DND-41 (cell line): ENCODE measurements around the gene DNHD1.

Experiments used
- ATAC-seq: fragments of 200-7000 bp; cut with Tn5 transposase; 3 replicates; pipeline ENCODE4 v1.9.1; 2021; ENCODE audit warnings: low read depth; ENCODE audit not compliant: insufficient read depth
- DNase-seq: peaks from one replicate; pipeline ENCODE4 v3.0.0-alpha.2; 2020
- H2AFZ ChIP-seq: 2 replicates; pipeline ENCODE4 v1.6.0; 2012; ENCODE audit warnings: low read depth, low read length
- H3K27ac ChIP-seq: 2 replicates; pipeline ENCODE4 v1.5.1; 2012; ENCODE audit warnings: low read length, inconsistent platforms
- H3K27me3 ChIP-seq: fragments of 200-600 bp; sonication (generic); 2 replicates; pipeline ENCODE4 v1.6.0; 2012; ENCODE audit warnings: low read length, mild to moderate bottlenecking, inconsistent platforms; ENCODE audit not compliant: insufficient read depth, poor library complexity
- H3K36me3 ChIP-seq: 2 replicates; pipeline ENCODE4 v1.5.1; 2012; ENCODE audit warnings: low read length, inconsistent platforms; ENCODE audit not compliant: insufficient read depth
- H3K4me1 ChIP-seq: 2 replicates; pipeline ENCODE4 v1.5.1; 2012; ENCODE audit warnings: mild to moderate bottlenecking, low read length; ENCODE audit not compliant: insufficient read depth
- H3K4me2 ChIP-seq: 2 replicates; pipeline ENCODE4 v1.6.0; 2012; ENCODE audit warnings: mild to moderate bottlenecking, moderate library complexity, low read length, inconsistent platforms; ENCODE audit not compliant: insufficient read depth
- H3K4me3 ChIP-seq, 2 experiments: fragments of 200-600 bp in 1 of 2; shearing (Covaris generic) in 1 of 2; 2 replicates each; pipeline ENCODE4 v1.5.1; 2012 to 2016; ENCODE audit warnings: inconsistent platforms in 2 of 2, low read length in 2 of 2, mild to moderate bottlenecking in 2 of 2, low read depth in 1 of 2, moderate library complexity in 1 of 2
- H3K79me2 ChIP-seq: 2 replicates; pipeline ENCODE4 v1.6.0; 2012; ENCODE audit warnings: low read length, inconsistent platforms; ENCODE audit not compliant: insufficient read depth
- H3K9ac ChIP-seq: 2 replicates; pipeline ENCODE4 v1.6.0; 2012; ENCODE audit warnings: low read depth, mild to moderate bottlenecking, inconsistent platforms, low read length, moderate library complexity
- H3K9me3 ChIP-seq: 2 replicates; pipeline ENCODE4 v1.5.1; 2012; ENCODE audit warnings: low read length, moderate library complexity, mild to moderate bottlenecking, inconsistent platforms; ENCODE audit not compliant: insufficient read depth, severe bottlenecking
- H4K20me1 ChIP-seq: 2 replicates; pipeline ENCODE4 v1.6.0; 2012; ENCODE audit warnings: low read length; ENCODE audit not compliant: insufficient read depth
- EZH2 ChIP-seq: IDR thresholded peaks from 3 replicates; pipeline ENCODE4 v1.6.1; 2012; ENCODE audit warnings: borderline replicate concordance, low read depth, mild to moderate bottlenecking, moderate library complexity, low read length, inconsistent platforms; ENCODE audit not compliant: severe bottlenecking
- TF ChIP-seq, protein P1 (sequence below): IDR thresholded peaks from 2 replicates; pipeline ENCODE4 v1.5.1; 2012; ENCODE audit warnings: borderline replicate concordance, low read length, moderate library complexity, mild to moderate bottlenecking; ENCODE audit not compliant: poor library complexity, severe bottlenecking; ENCODE audit errors: extremely low read depth

Gene DNHD1

DNA sequence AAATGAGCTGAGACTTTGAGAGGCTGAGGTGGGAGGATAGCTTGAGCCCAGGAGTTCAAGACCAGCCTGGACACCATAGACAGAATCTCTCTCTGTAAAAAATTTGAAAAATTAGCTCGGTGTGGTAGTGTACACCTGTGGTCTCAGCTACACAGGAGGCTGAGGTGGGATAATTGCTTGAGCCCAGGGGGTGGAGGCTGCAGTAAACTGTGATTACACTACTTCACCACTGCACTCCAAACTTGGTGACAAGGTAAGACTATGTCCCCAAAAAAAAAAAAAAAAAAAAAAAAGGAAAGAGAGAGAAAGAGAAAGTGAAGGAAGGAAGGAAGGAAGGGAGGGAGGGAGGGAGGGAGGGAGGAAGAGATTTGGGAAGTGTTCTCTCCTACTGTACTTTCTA is 81.1 kb downstream of the DNHD1 start:
- DNase-seq (no peak), ATAC-seq (no peak)
- Histone ChIP-seq H3K79me2 (no peaks in the 10 kb centered on the region), H3K4me3 (no peak overlapping the region), H3K27me3 (no peaks in the 10 kb centered on the region), H4K20me1 (no peaks in the 10 kb centered on the region), H3K4me1 (no peaks in the 10 kb centered on the region), H3K36me3 (no peaks in the 10 kb centered on the region), H3K9ac (no peak overlapping the region), H3K9me3 (no peaks in the 10 kb centered on the region), H2AFZ (no peak overlapping the region), H3K4me2 (no peak overlapping the region), H3K27ac (no peak overlapping the region)
- TF ChIP-seq EZH2 = no peak
- TF ChIP-seq, protein P1, sequence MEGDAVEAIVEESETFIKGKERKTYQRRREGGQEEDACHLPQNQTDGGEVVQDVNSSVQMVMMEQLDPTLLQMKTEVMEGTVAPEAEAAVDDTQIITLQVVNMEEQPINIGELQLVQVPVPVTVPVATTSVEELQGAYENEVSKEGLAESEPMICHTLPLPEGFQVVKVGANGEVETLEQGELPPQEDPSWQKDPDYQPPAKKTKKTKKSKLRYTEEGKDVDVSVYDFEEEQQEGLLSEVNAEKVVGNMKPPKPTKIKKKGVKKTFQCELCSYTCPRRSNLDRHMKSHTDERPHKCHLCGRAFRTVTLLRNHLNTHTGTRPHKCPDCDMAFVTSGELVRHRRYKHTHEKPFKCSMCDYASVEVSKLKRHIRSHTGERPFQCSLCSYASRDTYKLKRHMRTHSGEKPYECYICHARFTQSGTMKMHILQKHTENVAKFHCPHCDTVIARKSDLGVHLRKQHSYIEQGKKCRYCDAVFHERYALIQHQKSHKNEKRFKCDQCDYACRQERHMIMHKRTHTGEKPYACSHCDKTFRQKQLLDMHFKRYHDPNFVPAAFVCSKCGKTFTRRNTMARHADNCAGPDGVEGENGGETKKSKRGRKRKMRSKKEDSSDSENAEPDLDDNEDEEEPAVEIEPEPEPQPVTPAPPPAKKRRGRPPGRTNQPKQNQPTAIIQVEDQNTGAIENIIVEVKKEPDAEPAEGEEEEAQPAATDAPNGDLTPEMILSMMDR = no peak

DNA sequence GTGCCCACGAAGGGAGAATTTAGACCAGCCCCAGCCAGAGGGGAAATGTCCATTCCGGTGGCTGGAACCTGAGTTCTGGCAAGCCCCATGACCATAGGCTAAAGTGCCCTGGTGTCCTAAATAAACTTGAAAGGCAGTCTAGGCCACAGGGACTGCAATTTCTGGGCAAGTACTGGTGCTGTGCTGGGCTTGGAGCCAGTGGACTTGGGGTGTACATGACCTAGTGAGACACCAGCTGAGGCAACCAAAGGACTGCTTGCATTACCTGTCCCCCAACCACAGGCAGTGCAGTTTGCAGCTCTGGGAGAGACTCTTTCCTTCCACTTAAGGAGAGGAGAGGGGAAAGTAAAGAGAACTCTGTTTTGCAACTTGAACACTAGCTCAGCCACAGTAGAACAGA is 82.6 kb downstream of the DNHD1 start:
- peaks cover 7% of the 10 kb centered on the region for H3K9me3 ChIP-seq
- H3K9ac ChIP-seq = no peak overlapping the region
- no peak for DNase-seq
- H3K4me1 ChIP-seq = no peaks in the 10 kb centered on the region
- no peak overlapping the region for H3K27ac ChIP-seq
- no peaks in the 10 kb centered on the region for H3K27me3 ChIP-seq
- no peaks in the 10 kb centered on the region for H3K36me3 ChIP-seq
- no peak for ATAC-seq
- H3K4me3 ChIP-seq = no peak overlapping the region
- H3K4me2 ChIP-seq = no peak overlapping the region
- no peaks in the 10 kb centered on the region for H3K79me2 ChIP-seq
- H4K20me1 ChIP-seq = no peaks in the 10 kb centered on the region
- TF ChIP-seq EZH2 = no peak
- TF ChIP-seq, protein P1 = no peak
- no peak overlapping the region for H2AFZ ChIP-seq

DNA sequence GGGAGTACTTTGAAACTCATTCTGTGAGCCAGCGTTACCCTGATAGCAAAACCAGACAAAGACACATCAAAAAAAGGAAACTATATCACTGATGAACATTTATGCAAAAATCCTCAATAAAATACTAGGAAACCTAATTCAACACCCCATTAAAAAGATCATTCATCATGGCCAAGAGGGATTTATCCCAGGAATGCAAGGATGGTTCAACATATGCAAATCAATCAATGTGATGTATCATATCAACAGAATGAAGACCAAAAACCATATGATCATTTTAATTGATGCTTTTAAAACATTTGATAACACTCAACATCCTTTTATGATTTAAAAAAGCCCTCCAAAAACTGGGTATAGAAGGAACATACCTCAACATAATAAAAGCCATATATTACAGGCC is 86.5 kb downstream of the DNHD1 start:
- H3K9me3 ChIP-seq = peaks cover 9% of the 10 kb centered on the region
- no peaks in the 10 kb centered on the region for H3K79me2 ChIP-seq
- H3K27me3 ChIP-seq = no peaks in the 10 kb centered on the region
- H3K4me3 ChIP-seq = no peak overlapping the region
- no peak overlapping the region for H2AFZ ChIP-seq
- no peak overlapping the region for H3K9ac ChIP-seq
- H3K4me2 ChIP-seq = no peak overlapping the region
- H4K20me1 ChIP-seq = no peaks in the 10 kb centered on the region
- DNase-seq (no peak), ATAC-seq (no peak)
- TF ChIP-seq, protein P1 = no peak
- no peak for TF ChIP-seq EZH2
- H3K4me1 ChIP-seq = no peaks in the 10 kb centered on the region
- H3K36me3 ChIP-seq = peaks cover 4% of the 10 kb centered on the region
- H3K27ac ChIP-seq = no peak overlapping the region

DNA sequence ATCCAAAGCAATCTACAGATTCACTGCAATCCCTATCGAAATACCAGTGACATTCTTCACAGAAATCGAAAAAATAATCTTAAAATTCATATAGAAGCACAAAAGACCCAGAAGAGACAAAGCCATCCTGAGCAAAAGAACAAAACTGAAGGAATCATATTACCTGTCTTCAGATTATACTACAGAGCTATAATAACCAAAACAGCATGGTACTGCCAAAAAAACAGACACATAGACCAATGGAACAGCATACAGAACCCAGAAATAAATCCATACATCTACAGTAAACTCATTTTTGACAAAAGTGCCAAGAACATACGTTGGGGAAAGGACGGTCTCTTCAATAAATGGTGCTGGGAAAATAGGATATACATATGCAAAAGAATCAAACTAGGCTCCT is 87.4 kb downstream of the DNHD1 start:
- Histone ChIP-seq H3K79me2 (no peaks in the 10 kb centered on the region), H3K27me3 (no peaks in the 10 kb centered on the region), H4K20me1 (no peaks in the 10 kb centered on the region), H3K4me2 (no peak overlapping the region), H3K4me1 (no peaks in the 10 kb centered on the region), H3K9me3 (peaks cover 9% of the 10 kb centered on the region), H2AFZ (no peak overlapping the region), H3K27ac (no peak overlapping the region), H3K36me3 (peaks cover 4% of the 10 kb centered on the region), H3K9ac (no peak overlapping the region), H3K4me3 (no peak overlapping the region)
- no peak for ATAC-seq
- no peak for DNase-seq
- TF ChIP-seq, protein P1 = no peak
- TF ChIP-seq EZH2 = no peak
